Erythroblast (primary cell): Measurements from ENCODE around the gene COA8.
A peak's percentile ranks its signal among the peaks of the same experiment; 100 is the strongest.

Experiments
- DNase-seq, 2 experiments: peaks; one replicate each; lab custom pipeline; 2025; lab: John Stamatoyannopoulos, UW
- GATA1 ChIP-seq: IDR thresholded peaks from 2 replicates; pipeline ENCODE4 v1.6.1; 2011; ENCODE audit warnings: low read depth, mild to moderate bottlenecking, control low read depth, low read length, moderate library complexity
- POLR2A ChIP-seq: IDR thresholded peaks from 2 replicates; pipeline ENCODE4 v1.6.1; 2011; ENCODE audit warnings: mild to moderate bottlenecking, low read length

COA8 gene

DNA sequence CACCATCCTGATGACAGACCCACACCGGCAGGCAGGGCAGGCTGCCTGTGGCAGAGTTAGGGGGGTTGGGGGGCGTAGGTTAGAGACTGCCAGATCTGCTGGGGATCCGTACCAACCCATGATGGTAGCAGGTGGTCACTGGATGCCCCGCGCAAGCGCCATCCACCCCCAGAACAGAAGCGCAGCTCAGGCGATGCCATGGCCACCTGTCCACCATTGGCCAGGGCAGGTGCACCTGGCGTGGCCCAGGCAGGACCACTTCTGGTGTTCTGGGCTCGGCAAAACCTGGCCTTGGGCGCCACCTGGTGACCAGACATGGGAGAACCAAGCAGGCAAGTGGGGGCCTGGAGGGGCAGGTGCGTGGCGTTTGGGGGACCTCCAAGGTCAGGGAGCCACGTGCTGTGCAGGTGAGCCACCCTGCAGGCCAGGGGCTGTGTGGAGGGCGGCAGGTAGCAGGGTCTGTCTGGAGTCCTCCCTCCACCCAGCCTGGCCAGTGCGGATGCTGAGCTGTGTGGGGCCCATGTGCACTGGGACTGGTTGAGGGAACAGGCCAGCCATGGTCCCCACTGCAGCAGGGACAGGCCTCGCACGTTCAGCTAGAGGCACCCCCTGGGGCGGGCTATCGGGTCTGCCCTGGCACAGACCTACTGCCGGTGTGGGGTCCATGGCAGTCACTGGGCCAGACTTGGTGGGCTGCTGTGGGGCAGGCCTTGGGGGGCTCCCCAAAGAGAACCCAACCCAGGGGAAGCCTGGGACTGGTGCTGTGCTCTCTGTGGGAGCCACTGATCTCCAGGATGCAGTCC is 15.9 kb upstream of the COA8 start:
- TF ChIP-seq GATA1 (no peak), POLR2A (no peak)
- DNase-seq: peak; percentile 62 to 85

DNA sequence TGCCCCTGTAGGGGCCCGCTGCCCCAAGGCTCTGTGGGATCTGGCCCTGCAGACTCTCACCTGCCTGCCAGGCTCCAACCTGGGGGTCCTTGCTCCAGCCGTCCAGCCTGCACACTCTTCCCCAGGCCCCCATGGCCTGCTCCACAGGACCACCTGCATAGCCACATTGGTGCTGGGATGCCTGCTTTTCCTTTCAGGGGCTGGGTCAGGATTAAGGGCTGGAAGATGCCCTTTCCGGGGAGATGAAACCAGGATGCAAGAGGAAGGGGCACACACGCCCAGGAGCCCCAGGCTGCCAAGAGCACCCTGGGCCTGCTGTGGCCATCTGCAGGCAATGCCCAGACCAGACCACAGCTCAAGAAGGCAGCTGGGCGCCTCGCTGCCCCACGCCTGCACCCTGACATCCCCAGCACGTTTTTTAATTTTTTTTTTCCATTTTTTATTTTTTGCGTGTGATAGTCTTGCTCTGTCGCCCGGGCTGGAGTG is 15.3 kb upstream of the COA8 start:
- no peak for TF ChIP-seq POLR2A
- TF ChIP-seq GATA1: no peak
- DNase-seq: no peak

DNA sequence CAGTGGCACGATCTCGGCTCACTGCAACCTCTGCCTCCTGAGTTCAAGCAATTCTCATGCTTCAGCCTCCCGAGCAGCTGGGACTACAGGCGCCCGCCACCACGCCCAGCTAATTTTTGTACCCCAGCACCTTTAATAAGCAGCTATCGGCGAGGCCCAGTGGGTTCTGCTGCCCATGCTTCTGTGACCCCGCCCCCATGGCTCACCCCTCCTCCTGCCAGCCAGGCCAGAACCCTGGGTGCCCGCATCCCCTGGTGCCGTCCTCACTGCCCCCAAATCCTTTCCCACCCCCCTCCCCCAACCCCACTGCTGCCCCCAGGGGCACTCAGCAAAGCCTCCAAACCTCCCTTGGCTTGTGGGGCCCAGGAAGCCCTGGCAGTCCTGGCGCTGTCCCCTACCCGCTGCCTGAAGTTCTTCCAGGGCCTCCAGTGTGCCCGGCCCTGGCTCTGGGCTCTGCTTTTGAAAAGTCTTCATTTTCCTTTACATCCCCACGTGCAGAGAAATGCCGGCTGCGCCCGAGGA is 14.8 kb upstream of the COA8 start:
- no peak for DNase-seq
- TF ChIP-seq GATA1: no peak
- no peak for TF ChIP-seq POLR2A

DNA sequence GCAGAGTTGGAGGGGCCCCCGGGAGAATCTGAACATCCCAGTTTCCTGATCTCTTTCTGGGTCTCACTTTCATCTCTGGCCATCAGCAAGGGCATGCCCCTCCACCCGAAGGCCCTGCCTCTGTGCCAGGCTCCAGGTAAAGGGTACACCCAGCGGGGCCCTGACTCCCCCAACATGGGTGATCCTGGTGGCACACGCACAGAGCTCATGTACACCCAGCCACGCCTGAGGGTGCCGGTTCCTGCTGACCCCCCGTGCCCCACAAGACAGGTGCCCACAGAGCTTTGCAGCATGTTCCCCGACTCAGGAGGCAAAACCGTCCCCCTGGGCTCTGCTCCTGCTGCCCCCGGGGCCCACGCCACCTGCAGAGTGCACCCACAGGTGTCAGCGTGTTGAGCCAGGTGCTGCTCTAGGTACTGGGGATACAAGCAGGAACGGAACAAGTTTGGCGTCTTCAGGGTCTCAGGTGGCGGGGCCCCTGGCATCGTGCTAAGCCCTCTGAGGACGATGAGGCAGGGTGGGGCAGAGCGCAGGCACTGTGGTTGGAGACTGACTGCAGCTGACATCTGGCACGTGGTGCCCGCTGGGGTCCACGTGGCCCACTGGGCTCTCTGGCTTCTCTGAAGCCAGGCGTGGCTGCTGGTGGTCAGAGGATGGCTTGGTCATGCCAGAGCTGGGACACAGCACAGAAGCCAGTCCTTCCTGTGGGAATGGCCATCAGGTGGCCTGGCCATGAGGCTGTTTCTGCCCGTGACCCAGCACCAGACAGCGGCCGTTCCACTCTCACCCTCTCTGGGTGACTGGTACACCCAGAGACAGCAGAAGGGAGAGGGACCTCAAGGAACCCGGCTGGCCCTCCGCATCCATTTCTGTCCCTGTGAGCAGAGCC is 14.1 kb upstream of the COA8 start:
- DNase-seq: no peak
- TF ChIP-seq GATA1: no peak
- no peak for TF ChIP-seq POLR2A

DNA sequence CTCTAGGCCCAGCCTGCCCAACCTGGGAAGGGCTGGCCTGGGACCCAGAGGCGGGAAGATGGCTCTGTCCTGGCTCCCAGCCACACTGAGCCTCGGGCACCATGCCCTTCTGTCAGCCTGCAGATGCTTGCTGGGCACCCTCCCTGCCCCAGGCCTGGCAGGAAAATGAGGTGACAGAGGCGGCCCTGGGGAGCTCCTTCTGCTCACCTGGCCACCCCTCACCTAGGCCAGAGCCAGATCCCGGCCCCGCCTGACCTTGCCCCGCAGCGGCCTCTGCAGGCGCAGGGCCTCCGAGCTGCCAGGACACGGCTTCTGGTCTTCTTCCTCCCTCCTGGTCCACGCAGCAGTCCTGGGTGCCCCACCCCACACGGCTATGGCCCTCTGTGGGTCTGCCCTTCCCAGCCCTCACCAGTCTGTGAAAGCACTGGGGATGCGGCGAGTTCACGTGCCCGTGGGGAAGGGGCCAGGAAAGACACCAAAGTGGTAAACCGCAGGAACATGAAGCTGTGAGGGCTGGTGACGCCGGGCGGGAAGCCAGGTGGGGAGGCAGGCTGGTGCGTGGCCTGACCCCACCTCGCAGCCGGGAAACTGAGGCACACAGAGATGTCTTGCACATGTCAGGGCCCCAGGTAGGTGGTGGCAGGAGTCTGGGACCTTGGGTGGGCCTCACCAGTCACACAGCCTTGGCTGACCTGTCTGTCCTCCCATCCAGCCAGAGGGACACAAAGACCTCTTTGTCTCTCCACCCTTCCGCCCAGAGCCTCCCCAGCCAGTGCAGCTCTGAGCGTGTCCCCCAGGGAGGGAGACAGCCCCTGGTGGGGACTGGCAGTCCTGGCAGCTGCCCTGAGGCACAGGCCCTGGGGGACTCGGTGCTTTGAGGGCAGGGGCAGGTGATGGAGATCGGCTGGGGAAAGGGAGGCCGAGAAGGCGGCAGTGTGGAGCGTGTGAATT is 13.1 kb upstream of the COA8 start:
- DNase-seq: no peak
- TF ChIP-seq GATA1: no peak
- no peak for TF ChIP-seq POLR2A

DNA sequence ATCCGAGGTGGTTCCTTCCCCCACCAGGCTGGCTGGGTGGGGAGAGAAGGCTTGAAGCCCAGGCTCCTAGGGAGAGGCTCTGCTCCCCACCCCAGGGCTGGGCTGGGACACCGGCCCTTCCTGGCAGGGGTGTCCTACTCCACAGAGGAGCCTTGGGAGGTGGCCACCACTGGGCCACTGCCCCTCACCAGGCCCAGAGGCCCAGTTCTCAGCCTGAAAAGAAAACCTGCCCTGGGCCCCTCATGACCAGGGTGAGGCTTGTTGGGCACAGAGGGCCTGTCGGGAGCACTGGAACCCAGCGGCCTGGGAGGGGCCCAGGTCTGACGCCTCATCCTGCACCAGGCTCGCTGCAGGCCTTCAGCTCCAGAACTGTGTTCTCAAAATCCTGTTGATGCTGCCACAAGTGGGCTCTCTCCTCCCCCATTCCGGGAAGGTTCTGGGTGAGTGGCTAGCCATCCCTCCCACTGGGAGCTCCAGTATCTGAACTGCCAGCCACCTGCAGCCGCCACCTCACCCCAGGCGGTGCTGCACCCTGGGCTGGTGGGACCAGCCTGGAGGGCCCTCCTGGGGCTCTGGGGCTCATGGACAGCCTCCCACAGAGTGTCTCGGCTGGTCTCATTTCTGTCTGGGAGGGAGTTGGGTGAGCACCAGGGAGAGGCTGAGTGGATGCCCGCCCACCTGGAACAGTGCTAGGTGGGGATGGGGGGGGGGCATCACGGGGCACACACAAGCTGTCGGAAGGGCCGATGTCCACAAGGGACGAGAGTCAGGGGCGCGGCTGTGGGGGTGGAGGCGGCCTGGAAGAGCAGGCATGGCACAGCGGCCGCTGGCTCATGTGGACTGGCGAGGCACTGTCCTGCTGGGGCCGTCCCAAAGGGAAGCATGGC is 12.1 kb upstream of the COA8 start:
- no peak for DNase-seq
- TF ChIP-seq GATA1: no peak
- TF ChIP-seq POLR2A: no peak

DNA sequence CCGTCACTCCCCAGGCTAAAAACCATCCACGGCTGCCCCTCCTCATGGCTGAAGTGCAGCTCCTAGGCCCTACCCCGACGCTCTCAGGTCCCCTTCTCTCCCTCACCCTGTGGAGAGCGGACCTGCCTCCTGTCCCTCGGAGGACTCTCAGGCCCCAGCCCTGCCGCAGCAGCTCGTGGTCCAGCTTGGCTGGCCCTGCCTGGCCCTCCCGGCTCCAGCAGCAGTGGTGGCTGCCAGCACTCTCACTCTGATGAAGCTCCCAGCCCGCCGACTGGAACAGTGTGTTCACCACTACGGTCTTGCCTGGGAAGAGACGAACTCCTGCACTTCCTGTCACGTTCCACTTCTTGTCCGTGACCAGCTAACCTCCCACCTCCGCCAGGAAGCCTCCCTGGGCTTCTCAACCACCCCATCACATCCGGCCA is 11.4 kb upstream of the COA8 start:
- DNase-seq: no peak
- TF ChIP-seq POLR2A (no peak), GATA1 (no peak)

DNA sequence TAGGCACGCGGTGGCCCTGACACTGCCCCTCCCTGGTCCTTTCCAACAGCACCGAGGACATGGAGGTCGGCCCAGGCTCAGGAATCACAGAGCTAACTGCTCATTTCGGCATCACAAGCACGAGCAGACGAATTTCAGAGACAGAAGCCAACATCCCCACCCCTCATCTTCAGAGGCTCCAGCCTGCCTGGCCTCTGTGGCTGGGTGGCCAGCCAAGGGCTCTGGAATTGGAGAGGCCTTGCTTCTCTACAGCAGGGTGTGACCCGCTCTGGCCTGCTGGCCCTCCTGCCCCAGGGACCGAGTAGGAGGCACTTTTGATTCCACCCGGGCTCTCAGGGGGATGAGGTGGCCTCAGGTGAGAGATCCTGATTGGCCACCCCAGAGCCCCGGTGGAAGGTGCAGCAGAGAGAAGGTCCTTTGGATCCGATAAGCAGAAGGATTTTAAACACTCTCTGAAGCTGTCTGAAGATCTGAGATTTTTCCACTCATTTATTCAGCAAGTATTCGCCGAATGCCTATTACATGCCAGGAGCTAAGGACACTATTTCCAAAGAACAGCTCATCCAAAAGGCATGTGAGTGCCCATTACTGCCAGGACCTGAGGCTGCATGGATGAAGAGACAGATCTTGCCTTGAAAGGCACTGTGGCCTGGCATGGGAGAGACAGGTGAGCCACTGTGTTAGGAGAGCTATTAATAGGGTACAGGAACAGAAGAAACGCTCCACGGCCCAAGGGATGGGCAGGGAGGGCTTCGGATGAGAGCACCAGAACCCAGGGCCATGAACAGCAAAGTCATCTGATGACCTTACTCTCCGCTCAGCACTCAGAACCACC is 10.5 kb upstream of the COA8 start:
- TF ChIP-seq POLR2A (no peak), GATA1 (no peak)
- no peak for DNase-seq

DNA sequence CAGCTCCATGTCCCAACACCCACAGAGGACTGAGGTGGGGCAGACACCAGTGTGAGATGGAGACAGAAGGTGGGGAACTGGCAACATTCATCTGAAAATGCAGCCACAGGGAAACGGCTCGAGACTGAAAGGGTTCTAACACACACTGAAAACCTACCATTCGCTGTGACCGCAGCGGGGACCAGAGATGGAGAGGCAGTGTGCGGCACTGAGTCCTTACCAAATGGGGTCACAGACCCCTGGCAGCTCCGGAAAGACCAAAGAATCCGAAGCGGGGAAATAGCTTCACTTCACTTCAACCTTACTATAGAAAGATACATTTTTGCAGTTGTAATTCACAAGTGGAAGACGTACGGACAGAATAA is 9.9 kb upstream of the COA8 start:
- TF ChIP-seq GATA1 (no peak), POLR2A (no peak)
- no peak for DNase-seq

DNA sequence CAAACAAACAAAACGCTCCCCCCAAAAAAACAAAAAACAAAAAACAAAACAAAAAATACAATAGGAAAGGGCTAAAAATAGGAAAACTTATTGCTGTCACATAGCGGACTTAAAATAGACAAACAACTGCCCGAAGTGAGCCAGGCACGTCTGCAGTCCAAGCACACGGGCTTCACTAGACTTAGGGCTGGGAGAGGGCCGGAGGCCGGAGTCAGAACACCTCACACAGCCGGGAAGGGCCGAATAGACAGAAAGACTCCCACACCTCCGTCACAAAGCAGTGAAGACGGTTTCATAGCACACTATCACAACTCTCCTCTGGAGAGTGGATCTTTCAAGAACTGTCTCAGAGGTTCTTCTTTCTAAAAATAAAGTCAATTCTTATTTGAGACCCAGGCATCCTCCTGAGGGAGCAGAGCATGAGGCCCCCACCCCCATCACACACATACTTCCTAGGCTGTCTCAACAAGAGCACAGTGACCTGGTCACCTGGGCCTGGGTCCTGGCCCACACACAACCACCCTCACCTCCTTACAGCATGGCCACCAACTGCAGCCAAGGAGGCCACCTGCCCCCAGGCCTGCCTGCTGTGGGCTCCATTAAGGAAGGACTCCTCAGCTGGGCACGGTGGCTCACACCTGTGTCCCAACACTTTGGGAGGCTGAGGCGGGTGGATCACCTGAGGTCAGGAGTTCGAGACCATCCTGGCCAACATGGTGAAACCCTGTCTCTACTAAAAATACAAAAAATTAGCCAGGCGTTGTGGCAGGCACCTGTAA is 7.0 kb upstream of the COA8 start:
- TF ChIP-seq POLR2A: no peak
- TF ChIP-seq GATA1: no peak
- DNase-seq: no peak
